Bronchial epithelial cell (primary cell): Measurements from ENCODE around the gene SRPK2. TPM values are rescaled to one million over a fixed set of nuclear protein-coding genes. Genes with fewer than 3 reads are reported as not detected.

Experiments
- DNase-seq: peaks from one replicate; pipeline ENCODE4 v3.0.0-alpha.2; 2010; ENCODE audit warnings: low read depth
- FAIRE-seq: peaks from 2 replicates; lab custom pipeline; 2011; peaks lifted over from hg19 to GRCh38; lab: Jason Lieb, UNC
- H3K27me3 ChIP-seq: 2 replicates; pipeline ENCODE4 v1.5.1; 2011; ENCODE audit warnings: low read length; ENCODE audit not compliant: control insufficient read depth, insufficient read depth
- H3K36me3 ChIP-seq: 2 replicates; pipeline ENCODE4 v1.5.1; 2011; ENCODE audit warnings: low read length; ENCODE audit not compliant: control insufficient read depth, insufficient read depth
- H3K4me3 ChIP-seq: 2 replicates; pipeline ENCODE4 v1.5.1; 2011; ENCODE audit warnings: mild to moderate bottlenecking, low read depth, low read length, control low read depth
- total RNA-seq: library from RNA; depleted of rRNA; stranded (reverse); fragments of >200 nt; gene quantifications from 2 replicates; pipeline ENCODE4 v1.2.1, GENCODE V29; 2014
- TF ChIP-seq, protein P1 (sequence below): IDR thresholded peaks from 2 replicates; pipeline ENCODE4 v1.5.1; 2011; ENCODE audit warnings: mild to moderate bottlenecking, moderate library complexity, low read length, control low read depth, inconsistent platforms; ENCODE audit not compliant: insufficient read depth, severe bottlenecking

Gene SRPK2
- total RNA-seq, 1 donor from 2014 or later = 43.4 TPM

DNA sequence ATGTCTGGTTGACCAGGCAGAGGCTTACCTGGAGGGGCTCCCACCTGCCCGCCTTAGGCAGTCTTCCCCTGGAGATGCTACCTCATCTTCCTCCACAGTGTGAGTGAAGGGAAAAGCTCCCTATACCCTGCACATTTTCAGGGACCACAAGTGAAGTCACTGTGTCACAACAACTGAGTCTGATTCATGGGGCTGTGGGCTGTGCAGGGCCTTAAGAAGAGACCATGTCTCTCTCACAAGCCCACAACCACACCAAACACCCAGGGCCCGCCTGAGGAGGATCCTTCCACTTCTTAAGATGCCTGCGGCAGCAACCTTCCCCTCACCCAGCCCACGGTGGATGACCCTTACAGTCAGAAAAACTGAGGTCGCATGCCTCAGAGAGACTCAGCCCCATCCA is 256.4 kb downstream of the SRPK2 start:
- no peaks in the 10 kb centered on the region for H3K27me3 ChIP-seq
- H3K36me3 ChIP-seq = peaks cover 15% of the 10 kb centered on the region
- no peak for DNase-seq
- TF ChIP-seq, protein P1, sequence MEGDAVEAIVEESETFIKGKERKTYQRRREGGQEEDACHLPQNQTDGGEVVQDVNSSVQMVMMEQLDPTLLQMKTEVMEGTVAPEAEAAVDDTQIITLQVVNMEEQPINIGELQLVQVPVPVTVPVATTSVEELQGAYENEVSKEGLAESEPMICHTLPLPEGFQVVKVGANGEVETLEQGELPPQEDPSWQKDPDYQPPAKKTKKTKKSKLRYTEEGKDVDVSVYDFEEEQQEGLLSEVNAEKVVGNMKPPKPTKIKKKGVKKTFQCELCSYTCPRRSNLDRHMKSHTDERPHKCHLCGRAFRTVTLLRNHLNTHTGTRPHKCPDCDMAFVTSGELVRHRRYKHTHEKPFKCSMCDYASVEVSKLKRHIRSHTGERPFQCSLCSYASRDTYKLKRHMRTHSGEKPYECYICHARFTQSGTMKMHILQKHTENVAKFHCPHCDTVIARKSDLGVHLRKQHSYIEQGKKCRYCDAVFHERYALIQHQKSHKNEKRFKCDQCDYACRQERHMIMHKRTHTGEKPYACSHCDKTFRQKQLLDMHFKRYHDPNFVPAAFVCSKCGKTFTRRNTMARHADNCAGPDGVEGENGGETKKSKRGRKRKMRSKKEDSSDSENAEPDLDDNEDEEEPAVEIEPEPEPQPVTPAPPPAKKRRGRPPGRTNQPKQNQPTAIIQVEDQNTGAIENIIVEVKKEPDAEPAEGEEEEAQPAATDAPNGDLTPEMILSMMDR = no peak
- FAIRE-seq = no peak
- no peak overlapping the region for H3K4me3 ChIP-seq

DNA sequence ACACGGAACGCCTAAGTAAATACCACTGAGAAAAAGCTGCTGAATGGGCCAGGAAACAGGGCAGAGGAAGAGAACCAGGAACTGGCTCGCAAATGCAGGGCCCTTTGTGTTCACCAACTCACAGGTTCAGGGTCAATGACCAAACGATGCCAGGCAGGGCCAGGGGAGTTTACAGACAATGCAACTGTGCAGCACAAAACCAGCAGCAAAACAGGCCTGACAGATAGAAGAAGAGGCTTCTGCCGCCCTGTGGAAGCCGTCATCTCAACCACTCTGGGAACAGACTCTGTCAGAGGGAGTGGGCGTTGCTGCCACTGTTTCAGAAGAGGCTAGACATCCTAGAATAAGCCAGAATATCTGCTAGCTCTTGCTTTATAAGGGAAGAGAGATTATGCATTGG is 256.8 kb downstream of the SRPK2 start:
- FAIRE-seq (no peak), DNase-seq (no peak)
- no peak overlapping the region for H3K4me3 ChIP-seq
- TF ChIP-seq, protein P1 = no peak
- peaks cover 15% of the 10 kb centered on the region for H3K36me3 ChIP-seq
- no peaks in the 10 kb centered on the region for H3K27me3 ChIP-seq

DNA sequence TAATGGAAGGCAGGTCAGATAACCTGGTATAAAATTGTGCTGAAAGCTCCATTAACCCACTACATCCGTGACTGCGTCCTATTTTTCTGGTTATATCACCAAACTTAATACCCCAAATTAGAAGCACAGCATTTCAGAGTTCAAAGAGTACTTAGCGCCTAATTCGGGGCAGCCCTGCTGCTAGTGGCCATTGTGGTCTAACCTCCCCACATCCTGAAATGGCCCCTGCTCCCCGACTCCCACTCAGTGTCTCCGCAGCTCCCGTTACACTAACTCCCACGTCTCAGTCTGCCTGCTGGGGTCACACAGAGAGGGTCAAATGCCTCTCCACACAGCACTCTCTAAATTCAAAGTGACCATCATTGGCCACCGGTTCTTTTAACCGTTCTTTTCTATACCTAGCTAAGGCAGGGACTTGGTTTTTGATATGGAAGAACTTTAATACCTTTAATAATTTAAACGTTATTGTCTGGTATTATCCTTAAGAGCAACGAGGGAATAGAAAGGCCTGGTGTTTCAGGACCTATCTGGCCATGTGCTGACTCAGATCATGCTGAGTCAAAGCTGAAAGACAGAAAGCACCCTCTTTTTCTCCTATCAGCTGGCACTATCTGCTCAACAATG is 257.6 kb downstream of the SRPK2 start:
- TF ChIP-seq, protein P1 = no peak
- no peak for FAIRE-seq
- Histone ChIP-seq H3K27me3 (no peaks in the 10 kb centered on the region), H3K4me3 (no peak overlapping the region), H3K36me3 (peaks cover 18% of the 10 kb centered on the region)
- DNase-seq = no peak

DNA sequence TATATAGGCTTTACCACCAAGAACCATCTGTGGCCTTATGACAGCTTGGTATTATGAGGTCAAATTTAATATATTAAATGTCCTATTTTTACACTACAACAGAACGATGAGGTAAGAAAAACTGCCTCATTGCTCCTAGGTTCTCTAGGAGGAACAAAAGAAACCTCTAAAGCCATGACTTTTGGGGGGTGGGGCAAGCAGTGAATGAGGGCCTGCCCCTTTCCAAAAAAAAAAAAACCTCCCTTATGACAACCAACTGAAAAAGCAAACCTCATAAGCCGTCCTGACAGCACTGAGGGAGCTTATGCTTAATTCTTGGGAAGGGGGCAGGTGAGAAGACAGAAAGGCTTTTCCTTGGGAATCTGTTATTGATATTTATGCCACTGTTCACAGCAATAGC is 258.1 kb downstream of the SRPK2 start:
- Histone ChIP-seq H3K36me3 (peaks cover 19% of the 10 kb centered on the region), H3K27me3 (no peaks in the 10 kb centered on the region), H3K4me3 (no peak overlapping the region)
- TF ChIP-seq, protein P1 = no peak
- no peak for DNase-seq
- no peak for FAIRE-seq

DNA sequence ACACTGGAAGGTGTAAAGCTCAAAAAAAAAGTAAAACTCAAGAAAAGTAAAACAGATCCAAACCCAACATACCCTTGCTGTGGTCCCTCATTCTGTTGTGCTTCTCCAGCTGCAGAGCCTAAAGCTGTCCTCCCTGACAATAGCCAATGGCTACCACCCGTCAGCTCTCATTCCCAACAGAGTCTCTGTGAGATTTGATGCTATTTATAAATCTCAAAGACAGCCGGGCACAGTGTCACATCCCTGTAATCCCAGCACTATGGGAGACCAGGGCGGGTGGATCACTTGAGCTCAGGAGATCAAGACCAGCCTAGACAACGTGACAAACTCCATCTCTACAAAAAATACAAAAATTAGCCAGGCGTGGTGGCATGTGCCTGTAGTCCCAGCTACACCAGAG is 258.7 kb downstream of the SRPK2 start:
- Histone ChIP-seq H3K4me3 (no peak overlapping the region), H3K27me3 (no peaks in the 10 kb centered on the region), H3K36me3 (peaks cover 19% of the 10 kb centered on the region)
- DNase-seq = no peak
- TF ChIP-seq, protein P1 = no peak
- no peak for FAIRE-seq

DNA sequence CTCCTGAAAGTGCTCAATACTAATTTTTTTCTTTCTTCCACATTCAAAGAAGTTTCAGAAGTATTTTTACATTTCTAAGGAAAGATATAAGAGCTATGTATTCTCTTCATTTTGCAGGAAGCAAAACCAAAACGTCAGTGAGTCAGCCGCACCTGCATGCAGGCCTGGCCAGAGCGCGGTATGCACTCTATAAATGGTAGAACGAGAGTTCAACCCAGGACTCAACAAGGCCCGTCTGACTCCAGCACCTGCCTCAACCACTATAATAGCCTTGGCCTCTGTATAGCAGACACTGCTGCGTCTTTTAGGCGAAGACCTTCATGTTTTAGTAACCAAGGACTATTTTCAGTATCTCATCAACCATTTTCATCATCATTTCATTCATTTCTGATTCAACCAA is 261.5 kb downstream of the SRPK2 start:
- TF ChIP-seq, protein P1 = no peak
- FAIRE-seq = no peak

More for the DNA sequence above, 261.5 kb downstream of the SRPK2 start:
- Histone ChIP-seq H3K27me3 (no peaks in the 10 kb centered on the region), H3K4me3 (no peak overlapping the region), H3K36me3 (peaks cover 17% of the 10 kb centered on the region)
- no peak for DNase-seq
